GM18909 (cell line): ENCODE measurements around the gene POR.
"Not testable (repeated sequence)": the region's sequence is repeated elsewhere in the genome, so short reads cannot be mapped to it uniquely, and the experiment has no call there.

Experiments used
- ATAC-seq: cut with Tn5 transposase; IDR thresholded peaks from one replicate; pipeline ENCODE4 v1.9.1; 2021; ENCODE audit warnings: mild to moderate bottlenecking; ENCODE audit not compliant: unreplicated experiment, poor library complexity

Gene POR

GRCh38 chr7:75883265-75883824 lies 31.6 kb upstream of the POR start:
- ATAC-seq = not testable (repeated sequence)

- ATAC-seq = no peak
Measured at GRCh38 chr7:75884476-75884875, 30.5 kb upstream of the POR start.

- no peak for ATAC-seq
Measured at GRCh38 chr7:75885036-75885435, 29.9 kb upstream of the POR start.

- no peak for ATAC-seq
Measured at GRCh38 chr7:75887669-75888369, 27.1 kb upstream of the POR start.

- no peak for ATAC-seq
Measured at GRCh38 chr7:75888464-75889222, 26.3 kb upstream of the POR start.

- no peak for ATAC-seq
Measured at GRCh38 chr7:75889223-75889825, 25.6 kb upstream of the POR start.

- no peak for ATAC-seq
Measured at GRCh38 chr7:75889826-75890225, 25.1 kb upstream of the POR start.

GRCh38 chr7:75891237-75891636 lies 23.7 kb upstream of the POR start:
- not testable (repeated sequence) for ATAC-seq

- ATAC-seq = no peak
Measured at GRCh38 chr7:75891815-75892411, 23.0 kb upstream of the POR start.

GRCh38 chr7:75892634-75893272 lies 22.2 kb upstream of the POR start:
- ATAC-seq = no peak

GRCh38 chr7:75896803-75897327 lies 18.1 kb upstream of the POR start:
- ATAC-seq = no peak

GRCh38 chr7:75900617-75901315 lies 14.2 kb upstream of the POR start:
- no peak for ATAC-seq

- no peak for ATAC-seq
Measured at GRCh38 chr7:75905785-75906604, 9.0 kb upstream of the POR start.

GRCh38 chr7:75906991-75907667 lies 7.8 kb upstream of the POR start:
- ATAC-seq = no peak

GRCh38 chr7:75907668-75908039 lies 7.3 kb upstream of the POR start:
- not testable (repeated sequence) for ATAC-seq

GRCh38 chr7:75909521-75910132 lies 5.3 kb upstream of the POR start:
- no peak for ATAC-seq

- ATAC-seq = not testable (repeated sequence)
Measured at GRCh38 chr7:75911186-75911585, 3.8 kb upstream of the POR start.

GRCh38 chr7:75913437-75913836 lies 1.5 kb upstream of the POR start:
- no peak for ATAC-seq
